IPS-18c (cell line): ENCODE measurements around the gene F11.
"Not testable (repeated sequence)": the region's sequence is repeated elsewhere in the genome, so short reads cannot be mapped to it uniquely, and the experiment has no call there.

ENCODE experiments used
- H3K4me3 ChIP-seq: 2 replicates; pipeline ENCODE4 v1.7.0; 2013; ENCODE audit warnings: low read depth, mild to moderate bottlenecking, low read length, moderate library complexity; ENCODE audit not compliant: insufficient read depth
- H3K9me3 ChIP-seq: one replicate; pipeline ENCODE4 v1.6.1; 2013; ENCODE audit warnings: mild to moderate bottlenecking, low read length, moderate library complexity; ENCODE audit not compliant: control insufficient read depth, insufficient read depth

The F11 gene

DNA sequence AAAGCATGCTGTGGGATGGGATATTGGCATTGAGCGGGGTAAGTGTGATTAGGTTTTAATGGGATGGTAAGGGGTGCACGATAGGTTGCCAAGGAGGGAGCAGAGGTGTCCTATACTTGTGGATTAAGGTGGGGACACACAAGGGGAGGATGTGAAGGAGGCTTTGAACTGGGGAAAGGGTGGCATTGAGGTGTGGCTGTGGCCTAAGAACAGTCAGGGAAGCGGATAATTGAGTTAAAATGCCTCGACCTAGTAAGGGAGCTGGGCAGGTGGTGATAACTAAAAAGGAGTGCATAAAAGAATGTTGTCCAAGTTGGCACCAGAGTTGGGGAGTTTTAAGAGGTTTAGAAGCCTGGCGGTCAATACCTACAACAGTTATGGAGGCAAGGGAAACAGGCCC, 21.2 kb upstream of the F11 start:
- H3K9me3 ChIP-seq: no peaks in the 10 kb centered on the region
- H3K4me3 ChIP-seq: 0 out of 2 replicates have a peak overlapping the region, but pooled peaks have one; percentile 11

DNA sequence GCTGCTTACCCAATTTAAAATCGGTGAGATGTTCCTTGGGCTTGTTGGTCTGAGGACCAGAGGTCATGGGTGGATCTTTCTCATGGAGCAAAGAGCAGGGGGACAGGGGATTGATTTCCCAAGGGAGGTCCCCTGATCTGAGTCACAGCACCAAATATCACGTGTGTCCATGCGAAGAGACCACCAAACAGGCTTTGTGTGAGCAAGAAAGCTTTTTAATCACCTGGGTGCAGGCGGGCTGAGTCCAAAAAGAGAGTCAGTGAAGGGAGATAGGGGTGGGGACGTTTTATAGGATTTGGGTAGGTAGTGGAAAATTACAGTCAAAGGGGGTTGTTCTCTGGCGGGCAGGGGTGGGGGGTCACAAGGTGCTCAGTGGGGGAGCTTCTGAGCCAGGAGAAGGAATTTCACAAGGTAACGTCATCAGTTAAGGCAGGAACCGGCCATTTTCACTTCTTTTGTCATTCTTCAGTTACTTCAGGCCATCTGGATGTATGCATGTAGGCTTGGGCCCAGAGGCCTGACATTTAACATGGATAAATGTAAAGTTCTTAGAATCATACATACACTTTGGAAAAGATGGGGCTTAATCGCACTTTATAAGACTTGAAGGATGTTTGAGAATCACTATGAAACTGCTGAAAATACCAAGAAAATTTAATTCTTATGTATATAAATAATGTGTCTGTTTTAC, 18.8 kb upstream of the F11 start:
- H3K4me3 ChIP-seq: peak overlapping the region; percentile 38
- H3K9me3 ChIP-seq: not testable (repeated sequence)

DNA sequence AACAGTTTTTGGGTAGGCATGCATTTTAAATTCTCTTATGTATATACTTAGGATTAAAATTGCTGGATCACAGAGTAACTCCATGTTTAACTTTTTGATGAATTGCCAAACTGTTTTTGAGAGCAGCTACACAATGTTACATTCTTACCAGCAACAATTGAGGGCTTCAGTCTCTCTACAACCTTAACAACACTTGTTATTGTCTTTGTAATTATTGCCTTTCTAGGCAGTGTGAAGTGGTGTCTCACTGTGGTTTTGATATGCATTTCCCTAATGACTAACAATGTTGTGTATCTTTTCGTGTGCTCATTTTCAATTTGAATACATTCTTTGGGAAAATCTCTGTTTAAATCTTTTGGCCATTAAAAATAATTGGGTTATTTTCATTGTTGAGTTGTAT, 17.3 kb upstream of the F11 start:
- Histone ChIP-seq H3K9me3 (no peaks in the 10 kb centered on the region), H3K4me3 (no peak overlapping the region)

- Histone ChIP-seq H3K9me3 (no peaks in the 10 kb centered on the region), H3K4me3 (no peak overlapping the region)
Observed at GRCh38 chr4:186249785-186250754, 15.9 kb upstream of the F11 start.

GRCh38 chr4:186250760-186251159, 15.2 kb upstream of the F11 start:
- Histone ChIP-seq H3K4me3 (no peak overlapping the region), H3K9me3 (no peaks in the 10 kb centered on the region)

GRCh38 chr4:186255122-186255521, 10.9 kb upstream of the F11 start:
- no peak overlapping the region for H3K4me3 ChIP-seq
- H3K9me3 ChIP-seq: no peaks in the 10 kb centered on the region

DNA sequence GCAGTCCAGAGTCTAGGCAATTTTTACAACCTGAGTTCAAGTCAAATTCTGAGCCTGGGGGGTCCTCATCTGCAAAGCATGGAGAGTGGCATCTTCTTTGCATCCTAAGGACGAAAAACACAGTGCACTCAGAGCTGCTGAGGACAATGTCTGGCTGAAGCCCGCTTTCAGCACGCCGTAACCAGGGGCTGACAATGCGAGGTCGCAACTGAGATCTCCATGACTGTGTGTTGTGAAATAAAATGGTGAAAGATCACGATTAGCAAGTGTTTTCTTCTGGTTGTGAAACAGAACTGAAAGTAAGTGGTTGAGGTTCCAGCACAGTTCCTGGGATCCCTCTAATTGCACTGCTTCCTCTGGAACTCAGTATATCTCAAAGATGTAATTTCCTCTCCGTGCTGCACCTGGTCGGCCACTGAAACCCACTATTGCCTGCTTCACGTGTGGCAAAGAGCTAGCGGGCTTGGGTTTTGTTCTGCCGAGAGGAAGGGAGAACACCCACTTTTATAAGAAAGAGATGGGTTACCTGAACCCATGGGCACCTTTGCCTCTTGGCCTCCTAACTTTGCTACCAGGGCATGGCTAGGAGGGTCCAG, 7.7 kb upstream of the F11 start:
- H3K4me3 ChIP-seq: no peak overlapping the region

GRCh38 chr4:186260117-186260503, 5.9 kb upstream of the F11 start:
- Histone ChIP-seq H3K4me3 (no peak overlapping the region; the same call in 1 of the 2 replicates), H3K9me3 (no peaks in the 10 kb centered on the region)

More for the DNA sequence above, 7.7 kb upstream of the F11 start:
- H3K9me3 ChIP-seq: no peaks in the 10 kb centered on the region

- Histone ChIP-seq H3K9me3 (no peaks in the 10 kb centered on the region), H3K4me3 (no peak overlapping the region)
Observed at GRCh38 chr4:186260504-186261448, 5.2 kb upstream of the F11 start.

DNA sequence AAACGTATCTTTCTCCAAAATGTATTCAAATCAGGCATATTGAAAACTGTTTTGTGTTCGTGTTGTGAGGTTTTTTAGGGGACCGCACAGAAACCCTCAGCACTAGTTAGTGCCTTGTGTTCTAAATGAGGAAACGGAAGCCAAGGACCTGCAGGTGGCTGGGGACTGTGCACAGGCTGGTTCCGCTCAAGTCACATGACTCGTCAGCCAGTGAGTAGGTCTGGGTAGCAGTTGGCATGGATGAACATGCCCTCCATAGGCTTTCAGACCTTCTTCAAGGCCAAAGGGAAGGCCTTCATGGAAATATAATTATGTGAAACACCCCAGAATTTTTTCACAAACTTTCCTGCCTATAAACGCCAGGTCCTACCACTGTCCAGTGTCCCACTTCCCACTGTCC, 1.3 kb upstream of the F11 start:
- Histone ChIP-seq H3K4me3 (no peak overlapping the region), H3K9me3 (no peaks in the 10 kb centered on the region)

DNA sequence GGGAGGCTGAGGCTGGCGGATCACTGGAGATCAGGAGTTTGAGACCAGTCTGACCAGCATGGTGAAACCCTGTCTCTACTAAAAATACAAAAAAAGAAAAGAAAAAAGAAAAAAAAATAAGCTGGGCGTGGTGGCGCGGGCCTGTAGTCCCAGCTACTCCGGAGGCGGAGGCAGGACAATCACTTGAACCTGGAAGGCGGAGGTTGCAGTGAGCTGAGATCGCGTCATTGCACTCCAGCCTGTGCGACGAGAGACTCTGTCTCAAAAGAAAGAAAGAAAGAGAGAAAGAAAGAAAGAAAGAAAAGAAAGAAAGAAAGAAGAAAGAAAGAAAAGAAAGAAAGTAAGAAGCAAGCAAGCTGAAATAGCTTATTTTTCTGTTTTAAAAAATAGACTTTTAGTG, 739 bp upstream of the F11 start:
- not testable (repeated sequence) for H3K4me3 ChIP-seq, H3K9me3 ChIP-seq

DNA sequence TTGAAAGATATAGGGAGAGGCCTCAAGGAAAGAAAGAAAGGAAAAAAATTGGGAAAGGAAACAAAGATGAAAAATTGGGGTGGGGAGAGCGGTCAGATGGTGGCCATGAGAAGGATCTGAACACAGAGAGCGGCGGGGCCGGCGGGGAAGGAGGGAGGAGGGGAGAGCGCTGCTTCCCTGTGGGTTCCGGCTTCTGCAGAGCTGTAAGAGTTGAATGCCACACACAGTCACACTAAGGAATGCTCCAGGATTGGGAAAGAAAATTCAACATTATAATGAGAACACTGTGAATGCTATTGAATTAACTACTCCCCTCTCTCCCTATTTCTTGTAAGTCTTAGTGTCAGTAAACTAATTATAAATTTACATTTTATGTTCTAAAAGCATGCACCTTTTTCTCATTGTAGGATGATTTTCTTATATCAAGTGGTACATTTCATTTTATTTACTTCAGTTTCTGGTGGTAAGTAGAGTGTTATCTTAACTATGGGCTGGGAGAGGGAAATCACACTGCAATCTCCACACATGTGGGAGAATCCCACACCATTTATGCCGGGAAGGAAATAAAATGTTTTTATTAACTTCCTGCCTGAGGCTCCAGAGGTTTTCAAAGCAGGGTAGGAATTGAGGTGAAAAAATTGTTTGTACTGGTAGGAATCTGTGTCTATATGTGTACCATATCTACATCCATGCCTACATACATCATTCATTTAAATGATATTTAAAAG, 904 bp downstream of the F11 start:
- H3K9me3 ChIP-seq: no peaks in the 10 kb centered on the region
- H3K4me3 ChIP-seq: no peak overlapping the region

DNA sequence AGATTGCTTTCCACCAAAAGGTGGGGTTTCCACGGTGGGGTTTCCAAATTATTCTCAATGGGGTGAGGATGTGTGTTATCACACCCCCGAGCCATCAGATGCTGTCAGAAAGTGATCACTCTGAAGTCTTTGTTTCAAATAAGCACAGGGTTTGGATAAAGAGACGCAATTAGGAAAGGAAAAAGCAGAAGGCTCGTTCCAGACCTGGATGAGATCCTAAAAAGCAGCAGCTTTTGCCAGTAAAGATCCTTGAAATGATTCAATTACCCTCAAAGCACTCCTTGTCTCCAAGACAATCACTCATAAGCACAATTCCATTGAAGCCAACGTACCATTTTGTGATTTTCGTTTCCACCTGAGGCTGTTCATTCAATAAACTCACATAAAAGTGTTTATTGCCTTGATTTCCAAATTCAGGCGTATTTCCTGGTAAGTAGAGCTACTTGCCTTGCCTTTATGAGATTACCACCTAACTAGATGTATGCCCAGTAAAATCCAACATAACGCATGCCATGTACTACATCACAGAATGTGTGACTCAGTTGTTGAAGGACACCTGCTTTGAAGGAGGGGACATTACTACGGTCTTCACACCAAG, 5.2 kb downstream of the F11 start:
- Histone ChIP-seq H3K9me3 (no peaks in the 10 kb centered on the region), H3K4me3 (no peak overlapping the region)

GRCh38 chr4:186272699-186273391, 6.9 kb downstream of the F11 start:
- Histone ChIP-seq H3K4me3 (no peak overlapping the region), H3K9me3 (no peaks in the 10 kb centered on the region)

DNA sequence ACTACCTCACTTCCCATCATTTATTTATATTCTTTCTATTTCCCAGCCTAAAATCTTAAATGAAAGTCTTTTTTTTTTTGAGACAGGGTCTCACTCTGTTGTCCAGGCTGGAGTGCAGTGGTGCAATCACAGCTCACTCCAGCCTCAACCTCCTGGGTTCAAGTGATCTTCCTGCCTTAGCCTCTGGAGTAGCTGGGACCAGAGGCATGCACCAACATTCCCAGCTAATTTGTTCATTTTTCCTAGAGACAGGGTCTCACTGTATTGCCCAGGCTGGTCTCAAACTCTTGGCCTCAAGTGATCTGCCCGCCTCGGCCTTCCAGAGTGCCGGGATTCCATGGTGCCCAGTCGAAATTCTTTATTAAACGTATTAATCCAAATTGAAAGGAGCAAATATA, 7.4 kb downstream of the F11 start:
- not testable (repeated sequence) for H3K4me3 ChIP-seq

GRCh38 chr4:186283311-186283710, 17.3 kb downstream of the F11 start:
- Histone ChIP-seq H3K9me3 (no peaks in the 10 kb centered on the region), H3K4me3 (no peak overlapping the region)

More for the DNA sequence above, 7.4 kb downstream of the F11 start:
- not testable (repeated sequence) for H3K9me3 ChIP-seq
